Sciatic nerve (tissue), 1 donor: ENCODE measurements around the gene APCS. TPM values are rescaled to one million over a fixed set of nuclear protein-coding genes. Genes with fewer than 3 reads are reported as not detected.

Experiments
- total RNA-seq: library from RNA; stranded (reverse); fragmentation: NEBNext Ultra II Directional; extraction: Animal tissue kit (Norgen Biotek cat#: 25700); gene quantifications from one replicate; pipeline ENCODE4 v1.2.1, GENCODE V29; 2021
- donor health status: DM: no; HTN: no; CAD: no.

The APCS gene
- total RNA-seq, 1 donor from 2014 or later: not detected

Other genes starting within 250 kb of the APCS start
- gene OR10J4, start 155.6 kb upstream of the APCS start, total RNA-seq: not detected
- not detected for gene OR10J1, start 148.1 kb upstream of the APCS start, total RNA-seq
- not detected for gene OR10J5, start 51.8 kb upstream of the APCS start, total RNA-seq
- gene CRP, start 126.8 kb downstream of the APCS start, total RNA-seq: 0.22 TPM
- 48.2 TPM for gene DUSP23, start 193.1 kb downstream of the APCS start, total RNA-seq
- gene FCRL6, start 214.5 kb downstream of the APCS start, total RNA-seq: 1.2 TPM
- 3.3 TPM for gene SLAMF8, start 239.0 kb downstream of the APCS start, total RNA-seq